ENCODE measurements around the gene TMEM47. TPM values are rescaled to one million over a fixed set of nuclear protein-coding genes. Genes with fewer than 3 reads are reported as not detected.

TMEM47 gene
- total and polyA plus RNA-seq, 9 of the 15 experiments (the other 6 are each of a cell fraction or from before 2014, with no cell fraction given), result 0.03 to 0.04 (median 0.03) TPM; not detected in 6

GRCh38 chrX:34584781-34585180, 72.3 kb downstream of the TMEM47 start:
- H3K27ac ChIP-seq (ENCODE audit: extremely low read depth, low read depth, low read length), result no peak overlapping the region
- in situ Hi-C loops (cut with MboI), result no loop called here
- no peaks in the 10 kb centered on the region for H3K79me2 ChIP-seq (ENCODE audit: control insufficient read depth, insufficient read depth, low read length)
- H3K4me1 ChIP-seq (replicated peaks in 1 of 2; ENCODE audit: control insufficient read depth in 2 of 2, insufficient read depth in 2 of 2, low read length in 2 of 2), result no peaks in the 10 kb centered on the region
- WGBS (ENCODE audit: insufficient coverage, low coverage, missing lambda C conversion rate), result 0% methylated on average over 1 of the region's 1 CpG
- H3K4me2 ChIP-seq (ENCODE audit: insufficient read depth, low read length), result no peak overlapping the region
- H3K4me3 ChIP-seq, result no peak overlapping the region
- ATAC-seq (no peak), FAIRE-seq (no peak), DNase-seq (ENCODE audit: extremely low read depth in 1 of 4, low spot score in 3 of 4) (no peak)
- H3K9me1 ChIP-seq (ENCODE audit: control insufficient read depth, insufficient read depth, low read length), result no peaks in the 10 kb centered on the region
- no peak overlapping the region for H2AFZ ChIP-seq (ENCODE audit: low read depth, low read length)
- ChIA-PET POLR2A (no interaction called here), CTCF (ENCODE audit: low intra/inter-chr PET ratio) (no interaction called here)
- BruUV-seq (replicated peaks), result no TSS peak
- H3K9me3 ChIP-seq (replicated peaks; ENCODE audit: control insufficient read depth, insufficient read depth, low read depth, low read length), result no peaks in the 10 kb centered on the region
- H4K20me1 ChIP-seq (replicated peaks; ENCODE audit: control insufficient read depth, insufficient read depth, low read length), result no peaks in the 10 kb centered on the region
- intact Hi-C loops (cut with micrococcal nuclease), result no loop called here
- no peaks in the 10 kb centered on the region for H3K27me3 ChIP-seq (ENCODE audit: control insufficient read depth in 2 of 2, insufficient read depth in 2 of 2, low read length in 2 of 2)
- no peaks in the 10 kb centered on the region for H3K36me3 ChIP-seq (ENCODE audit: control insufficient read depth, insufficient read depth, low read length)
- no peak overlapping the region for H3K9ac ChIP-seq (ENCODE audit: insufficient read depth in 1 of 2, low read depth in 2 of 2, low read length in 2 of 2)
- TF ChIP-seq ZNF76 (CRISPR knock-in tag; IDR thresholded peaks at IDR 0.05; ENCODE audit: borderline replicate concordance) (no peak), XRCC3 (IDR thresholded peaks at IDR 0.05) (no peak), ZBTB1 (CRISPR knock-in tag; IDR thresholded peaks at IDR 0.05; ENCODE audit: borderline replicate concordance, low read depth) (no peak), TSC22D4 (tag; IDR thresholded peaks at IDR 0.05) (no peak), NELFE (IDR thresholded peaks at IDR 0.05; ENCODE audit: insufficient read depth, insufficient read length) (no peak), E4F1 (CRISPR knock-in tag; IDR thresholded peaks at IDR 0.05; ENCODE audit: borderline replicate concordance) (no peak), COPS2 (conservative IDR thresholded peaks at IDR 0.05) (no peak), RBM14 (IDR thresholded peaks at IDR 0.05; ENCODE audit: borderline replicate concordance, insufficient read depth, low read depth, low read length) (no peak), SAFB2 (IDR thresholded peaks at IDR 0.05; ENCODE audit: borderline replicate concordance, low read depth, low read length, severe bottlenecking) (no peak), E2F5 (CRISPR knock-in tag; IDR thresholded peaks at IDR 0.05) (no peak), ZNF143 (CRISPR knock-in tag; IDR thresholded peaks at IDR 0.05) (no peak), DLX4 (CRISPR knock-in tag; IDR thresholded peaks at IDR 0.05) (no peak), KLF13 (tag; IDR thresholded peaks at IDR 0.05; ENCODE audit: borderline replicate concordance, low read depth) (no peak), TCF7L2 (IDR thresholded peaks at IDR 0.05; ENCODE audit: low read depth, low read length) (no peak)

Data from K562 (cell line).